A549 (cell line): ENCODE measurements around the gene SLC36A1. TPM values are rescaled to one million over a fixed set of nuclear protein-coding genes. Genes with fewer than 3 reads are reported as not detected.
"Not testable (repeated sequence)": the region's sequence is repeated elsewhere in the genome, so short reads cannot be mapped to it uniquely, and the experiment has no call there.

Experiments used
- ATAC-seq, 2 experiments: fragments of 200-7000 bp in 1 of 2; fragments of >200 bp in 1 of 2; cut with Nextera tagmentation in 1 of 2; cut with Tn5 transposase in 1 of 2; 3 replicates each; pipeline versions ENCODE4 v1.8.0 to v1.9.1; 2018 to 2020; ENCODE audit warnings: mild to moderate bottlenecking in 1 of 2, moderate library complexity in 1 of 2
- CTCF ChIA-PET: fragments of 300-600 bp; sonication (Branson Sonifier 250); formaldehyde crosslinking; extraction: SDS; loops from one replicate; lab custom pipeline; 2021; ENCODE audit warnings: antibody characterized with exemption, inconsistent platforms; lab: Yijun Ruan, JAX
- POLR2A ChIA-PET: fragments of 350-600 bp; formaldehyde crosslinking; extraction: SDS; loops from one replicate; lab custom pipeline; 2021; ENCODE audit warnings: antibody characterized with exemption, inconsistent platforms; lab: Yijun Ruan, JAX
- DNase-seq, 2 experiments: peaks; one replicate each; pipeline versions ENCODE4 v3.0.0 to v3.0.0-alpha.2; 2011 to 2016; ENCODE audit warnings: low read depth in 1 of 2, low spot score in 1 of 2
- FAIRE-seq: peaks from 2 replicates; lab custom pipeline; 2011; peaks lifted over from hg19 to GRCh38; lab: Jason Lieb, UNC
- H3K27ac ChIP-seq, 2 experiments: fragments of >200 bp; sonication (Bioruptor Twin); formaldehyde crosslinking; 3 replicates each; pipeline ENCODE4 v1.5.1; 2016 to 2017
- H3K4me1 ChIP-seq: fragments of >200 bp; sonication (Bioruptor Twin); formaldehyde crosslinking; 3 replicates; pipeline ENCODE4 v1.6.1; 2016
- H3K4me2 ChIP-seq: fragments of >200 bp; sonication (Bioruptor Twin); formaldehyde crosslinking; 3 replicates; pipeline ENCODE4 v1.6.1; 2016
- H3K4me3 ChIP-seq: fragments of >200 bp; sonication (Bioruptor Twin); formaldehyde crosslinking; 3 replicates; pipeline ENCODE4 v1.5.1; 2016
- H3K9me3 ChIP-seq: fragments of >200 bp; sonication (Bioruptor Twin); formaldehyde crosslinking; 3 replicates; pipeline ENCODE4 v1.6.1; 2016
- BHLHE40 ChIP-seq: IDR thresholded peaks from 2 replicates; pipeline ENCODE4 v1.6.1; 2012; ENCODE audit warnings: low read depth, low read length, inconsistent platforms
- CBX2 ChIP-seq: fragments of 200-600 bp; sonication (generic); IDR thresholded peaks from 2 replicates; pipeline ENCODE4 v1.6.1; 2016; ENCODE audit warnings: low read depth, mild to moderate bottlenecking, borderline replicate concordance
- CHD2 ChIP-seq: fragments of 150-350 bp; IDR thresholded peaks from 2 replicates; pipeline ENCODE4 v1.6.1; 2014; ENCODE audit warnings: low read length; ENCODE audit not compliant: partially characterized antibody
- CTCF ChIP-seq: fragments of >200 bp; sonication (Bioruptor Twin); formaldehyde crosslinking; IDR thresholded peaks from 3 replicates; pipeline ENCODE4 v1.5.1; 2016
- EHF ChIP-seq: fragments of 250-450 bp; sonication (Bioruptor Pico); IDR thresholded peaks from 2 replicates; pipeline ENCODE4 v1.5.0; 2020; ENCODE audit warnings: mild to moderate bottlenecking
- ESRRA ChIP-seq: fragments of 150-350 bp; IDR thresholded peaks from 2 replicates; pipeline ENCODE4 v1.6.1; 2014; ENCODE audit warnings: mild to moderate bottlenecking, low read length, borderline replicate concordance
- GATA3 ChIP-seq: IDR thresholded peaks from 2 replicates; pipeline ENCODE4 v1.6.1; 2012; ENCODE audit warnings: borderline replicate concordance
- HDAC2 ChIP-seq: fragments of 200-600 bp; sonication (generic); IDR thresholded peaks from 2 replicates; pipeline ENCODE4 v1.6.1; 2016
- HES2 ChIP-seq: fragments of >200 bp; sonication (Bioruptor Twin); formaldehyde crosslinking; IDR thresholded peaks from 2 replicates; pipeline ENCODE4 v1.6.1; 2016
- HOXA7 ChIP-seq: fragments of 250-450 bp; sonication (Bioruptor Pico); IDR thresholded peaks from 2 replicates; pipeline ENCODE4 v1.5.0; 2020; ENCODE audit warnings: mild to moderate bottlenecking, moderate library complexity
- JUN ChIP-seq, 2 experiments: fragments of >200 bp; sonication (Bioruptor Twin); formaldehyde crosslinking; IDR thresholded peaks; 2 replicates in 1 of 2; 3 replicates in 1 of 2; pipeline ENCODE4 v1.6.1; 2016 to 2017
- MAFK ChIP-seq: fragments of 450-650 bp; IDR thresholded peaks from 2 replicates; pipeline ENCODE4 v1.6.1; 2014; ENCODE audit not compliant: partially characterized antibody
- MAZ ChIP-seq: fragments of 150-350 bp; IDR thresholded peaks from 2 replicates; pipeline ENCODE4 v1.6.1; 2014; ENCODE audit warnings: antibody characterized with exemption, low read depth, low read length, borderline replicate concordance
- MYC ChIP-seq: IDR thresholded peaks from 2 replicates; pipeline ENCODE4 v1.6.1; 2012; ENCODE audit warnings: mild to moderate bottlenecking, inconsistent platforms, low read length, improper control_type of control experiment, borderline replicate concordance
- PBX3 ChIP-seq: IDR thresholded peaks from 2 replicates; pipeline ENCODE4 v1.6.1; 2012
- PHF8 ChIP-seq: fragments of 200-600 bp; sonication (generic); IDR thresholded peaks from 2 replicates; pipeline ENCODE4 v1.6.1; 2016; ENCODE audit warnings: low read depth, mild to moderate bottlenecking, antibody characterized with exemption, moderate library complexity, borderline replicate concordance
- POLR2AphosphoS2 ChIP-seq: conservative IDR thresholded peaks from 2 replicates; pipeline ENCODE4 v1.6.1; 2012; ENCODE audit warnings: low read length, improper control_type of control experiment, inconsistent platforms
- RARB ChIP-seq: fragments of 250-450 bp; sonication (Bioruptor Pico); IDR thresholded peaks from 2 replicates; pipeline ENCODE4 v1.8.0; 2021; ENCODE audit warnings: mild to moderate bottlenecking, moderate library complexity
- RNF2 ChIP-seq: fragments of 200-600 bp; sonication (generic); IDR thresholded peaks from 2 replicates; pipeline ENCODE4 v1.6.1; 2016; ENCODE audit warnings: low read depth, mild to moderate bottlenecking, antibody characterized with exemption, moderate library complexity, borderline replicate concordance
- SREBF2 ChIP-seq: fragments of 450-650 bp; IDR thresholded peaks from 2 replicates; pipeline ENCODE4 v1.6.1; 2014; ENCODE audit warnings: mild to moderate bottlenecking, moderate library complexity
- TFCP2L1 ChIP-seq: fragments of 250-450 bp; sonication (Bioruptor Pico); IDR thresholded peaks from 2 replicates; pipeline ENCODE4 v1.5.0; 2021; ENCODE audit warnings: mild to moderate bottlenecking
- TP53 ChIP-seq: fragments of 250-450 bp; sonication (Bioruptor Pico); IDR thresholded peaks from 2 replicates; pipeline ENCODE4 v1.5.0; 2021; ENCODE audit warnings: mild to moderate bottlenecking, moderate library complexity
- ZC3H11A ChIP-seq: fragments of 450-650 bp; IDR thresholded peaks from 2 replicates; pipeline ENCODE4 v1.6.1; 2014; ENCODE audit warnings: antibody characterized with exemption, mild to moderate bottlenecking
- ZNF302 ChIP-seq: fragments of 250-450 bp; sonication (Bioruptor Pico); IDR thresholded peaks from 2 replicates; pipeline ENCODE4 v1.9.0; 2021; ENCODE audit warnings: inconsistent platforms, mild to moderate bottlenecking, moderate library complexity
- WGBS: methylation state at CpG from one replicate; pipeline ENCODE4 v1.1.6; 2017; ENCODE audit errors: missing lambda C conversion rate; 5-methylcytosine and 5-hydroxymethylcytosine counted together
- polyA plus RNA-seq, 4 experiments: library from polyadenylated mRNA; depleted of rRNA in 3 of 4; stranded (reverse); fragments of >200 nt; fragmentation: RNase III in 1 of 4; extraction: RNeasy Plus Mini Kit Qiagen cat#74134 plus additional on column Dnase treatment in 1 of 4; gene quantifications; 2 replicates in 3 of 4; 3 replicates in 1 of 4; pipeline ENCODE4 v1.2.3, GENCODE V29; 2011 to 2017

SLC36A1 gene
- polyA plus RNA-seq, 2 of the 4 experiments (the other 2 are of a cell fraction): 7.4 to 10.8 TPM

- no peak for TF ChIP-seq GATA3
- TF ChIP-seq TP53 (CRISPR knock-in tag): no peak
- TF ChIP-seq MAFK: no peak
- TF ChIP-seq, all 56 proteins: peak for 0
Observed at GRCh38 chr5:151424892-151425523, 22.4 kb upstream of the SLC36A1 start (continued).

- FAIRE-seq, H3K9me3 ChIP-seq, H3K4me3 ChIP-seq, H3K4me1 ChIP-seq, ATAC-seq, H3K4me2 ChIP-seq, H3K27ac ChIP-seq, CTCF ChIA-PET, DNase-seq, POLR2A ChIA-PET: not testable (repeated sequence)
- 9% methylated on average over 6 of the region's 6 CpGs for whole genome bisulfite sequencing
Observed at GRCh38 chr5:151426347-151426746, 21.1 kb upstream of the SLC36A1 start.

GRCh38 chr5:151427258-151427657 is 20.1 kb upstream of the SLC36A1 start:
- Histone ChIP-seq H3K9me3 (no peaks in the 10 kb centered on the region), H3K27ac (no peak overlapping the region), H3K4me1 (no peaks in the 10 kb centered on the region), H3K4me2 (no peak overlapping the region), H3K4me3 (no peak overlapping the region)
- ATAC-seq (no peak; a peak in 1 of 6 replicates), FAIRE-seq (no peak), DNase-seq (no peak)
- ChIA-PET CTCF (interaction anchor here (0.7 kb wide), 1 partner anchor 25 kb away, joined by 3 read pairs; no protein-coding TSS in a partner anchor), POLR2A (no interaction called here)
- no peak for TF ChIP-seq SREBF2
- no peak for TF ChIP-seq MYC
- no peak for TF ChIP-seq RARB (CRISPR knock-in tag)
- no peak for TF ChIP-seq POLR2AphosphoS2
- no peak for TF ChIP-seq PHF8
- no peak for TF ChIP-seq CBX2
- TF ChIP-seq HES2: no peak
- no peak for TF ChIP-seq PBX3
- WGBS: 6% methylated on average over 2 of the region's 2 CpGs

GRCh38 chr5:151430731-151431130 is 16.7 kb upstream of the SLC36A1 start:
- ChIA-PET CTCF (interaction anchor here (1.1 to 1.7 kb wide), 2 partner anchors 17 to 221 kb away, joined by 4 to 5 read pairs; partner anchors contain the start of gene SLC36A1), POLR2A (no interaction called here)
- TF ChIP-seq JUN (IDR thresholded peaks at IDR 0.05) (no peak), ZNF302 (CRISPR knock-in tag) (no peak)
- FAIRE-seq (no peak), DNase-seq (no peak), ATAC-seq (no peak)
- H3K4me3 ChIP-seq: no peak overlapping the region
- H3K27ac ChIP-seq: no peak overlapping the region
- no peak overlapping the region for H3K4me2 ChIP-seq
- H3K9me3 ChIP-seq: peaks cover 5% of the 10 kb centered on the region; the same call in 1 of the 3 replicates
- no peaks in the 10 kb centered on the region for H3K4me1 ChIP-seq
- 68% methylated on average over 1 of the region's 1 CpG for WGBS

- ATAC-seq (no peak), FAIRE-seq (no peak), DNase-seq (no peak)
- 31% methylated on average over 6 of the region's 6 CpGs for WGBS
- Histone ChIP-seq H3K9me3 (peaks cover 5% of the 10 kb centered on the region; the same call in 1 of the 3 replicates), H3K4me1 (no peaks in the 10 kb centered on the region), H3K4me2 (no peak overlapping the region), H3K27ac (no peak overlapping the region), H3K4me3 (no peak overlapping the region)
- ChIA-PET CTCF (interaction anchor here (1.1 to 1.5 kb wide), 3 partner anchors 16 to 309 kb away, joined by 3 to 5 read pairs (median 4); partner anchors contain the start of gene SLC36A1), POLR2A (no interaction called here)
- TF ChIP-seq PBX3 (no peak), EHF (CRISPR knock-in tag) (no peak), ZC3H11A (no peak), PHF8 (no peak), JUN (IDR thresholded peaks at IDR 0.05) (no peak), CHD2 (no peak), GATA3 (no peak), CTCF (no peak), MAFK (no peak), RNF2 (no peak), BHLHE40 (no peak), HDAC2 (no peak), MAZ (no peak), ESRRA (no peak), HOXA7 (CRISPR knock-in tag) (no peak), TFCP2L1 (CRISPR knock-in tag) (no peak)
Observed at GRCh38 chr5:151431666-151432065, 15.7 kb upstream of the SLC36A1 start.
